ENCODE measurements around the gene LRRC47.
"Not testable (repeated sequence)": the region's sequence is repeated elsewhere in the genome, so short reads cannot be mapped to it uniquely, and the experiment has no call there.

The LRRC47 gene

DNA sequence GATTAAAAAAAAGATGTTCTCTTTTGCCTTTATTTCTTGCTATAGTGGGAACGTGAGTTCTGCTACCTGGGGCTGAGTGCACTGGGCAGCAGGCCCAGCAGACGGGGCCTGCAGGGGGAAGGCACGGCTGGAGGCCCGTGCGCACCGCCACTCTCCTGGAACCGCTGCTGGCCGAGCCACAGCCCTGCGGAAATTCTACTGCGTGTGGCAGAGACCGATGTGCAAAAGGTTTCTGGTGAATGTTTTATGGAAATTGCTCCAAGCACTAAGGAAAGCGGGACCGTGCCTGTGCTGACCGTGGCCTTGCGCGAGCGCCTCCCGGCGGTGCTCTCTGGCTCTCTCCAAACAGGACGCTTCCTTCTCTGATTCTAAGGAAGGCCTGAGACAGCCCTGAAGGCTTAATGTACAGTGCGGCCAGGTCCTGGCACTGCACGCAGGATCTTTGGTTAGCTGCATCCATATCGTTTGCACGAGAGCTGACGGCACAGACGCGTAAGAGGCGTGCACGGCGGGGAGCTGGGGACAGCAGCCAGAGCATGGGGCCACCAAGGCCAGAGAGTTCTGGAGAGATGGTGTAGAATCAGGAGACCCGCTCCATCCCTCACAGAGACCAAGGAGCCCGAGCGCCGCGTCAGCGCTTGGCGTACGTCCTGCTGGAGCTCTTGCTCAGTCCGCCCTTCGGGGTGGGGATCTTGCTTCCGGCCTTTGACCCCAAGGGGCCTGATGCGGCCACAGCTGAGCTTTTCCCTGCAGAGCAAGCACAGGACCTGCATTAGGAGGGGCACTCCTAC, 18.7 kb upstream of the LRRC47 start:
- DNase-seq (ENCODE audit: low spot score) = no peak

DNA sequence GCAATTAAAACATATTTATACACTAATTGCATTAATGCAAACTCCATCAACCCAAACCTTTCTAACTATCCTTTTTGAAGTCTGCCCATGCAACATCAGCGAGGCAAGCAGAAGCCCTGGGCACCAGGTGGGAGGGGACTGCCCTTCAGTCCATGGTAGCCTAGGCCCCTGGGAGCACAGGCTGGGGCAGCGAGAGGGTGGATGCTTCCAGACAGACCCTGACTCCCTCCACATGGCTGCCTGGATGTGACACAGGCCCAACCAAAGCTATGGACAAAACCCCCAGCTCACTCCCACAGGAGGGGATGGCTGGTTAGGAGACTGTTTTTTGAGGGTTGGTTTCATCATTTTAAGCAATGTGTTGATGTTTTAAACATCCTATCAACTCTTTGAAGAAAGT, 17.8 kb upstream of the LRRC47 start:
- DNase-seq (ENCODE audit: low spot score) = no peak

DNA sequence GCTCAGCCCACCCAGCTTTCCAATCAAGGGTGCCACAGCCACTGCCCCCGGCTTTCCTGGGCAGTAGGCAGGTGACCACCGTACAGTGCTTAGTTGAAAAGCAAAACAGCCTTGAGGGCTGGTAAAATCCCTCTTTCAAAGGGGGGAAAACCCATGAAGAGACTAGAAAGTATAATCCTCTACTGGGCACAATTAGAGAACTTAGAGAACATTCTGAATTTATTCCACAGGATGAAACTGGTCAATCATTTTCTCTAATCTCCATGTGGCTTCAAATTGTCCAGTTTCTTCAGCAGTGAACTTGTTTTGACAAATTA, 15.3 kb upstream of the LRRC47 start:
- no peak for DNase-seq (ENCODE audit: low spot score)

DNA sequence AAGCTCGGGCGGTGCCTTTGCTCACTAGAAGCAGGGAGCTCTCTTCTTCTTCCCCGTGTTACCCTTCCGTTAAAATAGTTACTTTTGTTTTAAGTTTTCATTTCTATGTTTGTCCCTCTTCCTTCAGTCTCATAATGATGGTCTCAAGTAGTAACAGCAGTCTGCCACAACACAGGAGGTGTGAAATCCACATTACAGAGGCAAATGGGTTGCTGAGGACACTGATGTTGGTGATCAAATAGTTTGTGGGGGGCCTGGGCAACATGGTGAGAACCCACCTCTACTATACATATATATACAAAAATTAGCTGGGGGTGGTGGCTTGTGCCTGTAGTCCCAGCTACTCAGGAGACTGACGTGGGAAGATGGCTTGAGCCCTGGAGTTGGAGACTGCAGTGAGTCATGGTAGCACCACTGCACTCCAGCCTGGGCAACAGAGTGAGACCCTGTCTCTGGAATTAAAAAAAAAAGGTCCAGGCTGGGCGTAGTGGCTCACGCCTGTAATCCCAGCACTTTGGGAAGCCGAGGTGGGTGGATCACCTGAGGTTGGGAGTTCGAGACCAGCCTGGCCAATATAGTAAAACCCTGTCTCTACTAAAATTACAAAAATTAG, 14.0 kb upstream of the LRRC47 start:
- DNase-seq (ENCODE audit: low spot score) = not testable (repeated sequence)

DNA sequence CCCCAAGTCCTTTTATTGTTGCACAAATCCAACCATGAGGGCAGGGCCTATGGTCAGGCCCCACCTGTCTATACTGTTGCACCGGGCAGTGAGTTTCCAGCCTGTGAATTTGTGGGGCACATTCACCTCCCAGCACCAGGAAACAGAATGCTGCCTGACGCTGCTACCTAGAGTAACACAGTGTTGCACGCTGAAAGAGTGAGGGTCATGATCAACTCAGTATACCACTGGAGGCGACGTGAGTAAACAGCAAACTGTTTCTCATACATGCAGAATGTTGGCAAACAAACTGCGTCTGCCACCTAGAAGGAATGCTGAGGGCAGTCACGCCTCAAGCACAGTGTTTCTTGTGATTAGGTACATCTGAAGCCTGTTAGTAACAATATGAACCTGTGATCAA, 13.4 kb upstream of the LRRC47 start:
- DNase-seq (ENCODE audit: low spot score) = no peak

DNA sequence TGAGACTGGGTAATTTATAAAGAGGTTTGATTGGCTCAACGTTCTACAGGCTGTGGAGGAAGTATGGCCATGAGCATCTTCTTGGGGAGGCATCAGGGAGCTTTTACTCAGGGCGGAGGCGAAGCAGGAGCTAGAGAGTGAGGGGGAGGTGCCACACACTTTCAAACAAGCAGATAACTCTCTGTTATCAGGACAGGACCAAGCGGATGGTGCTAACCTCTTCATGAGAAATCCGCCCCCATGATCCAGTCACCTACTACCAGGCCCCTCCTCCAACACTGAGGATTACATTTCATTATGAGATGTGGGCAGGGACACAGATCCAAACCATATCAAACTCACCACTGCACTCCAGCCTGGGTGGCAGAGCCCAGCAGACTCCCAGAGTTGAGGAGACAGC, 11.5 kb upstream of the LRRC47 start:
- DNase-seq (ENCODE audit: low spot score) = no peak

DNA sequence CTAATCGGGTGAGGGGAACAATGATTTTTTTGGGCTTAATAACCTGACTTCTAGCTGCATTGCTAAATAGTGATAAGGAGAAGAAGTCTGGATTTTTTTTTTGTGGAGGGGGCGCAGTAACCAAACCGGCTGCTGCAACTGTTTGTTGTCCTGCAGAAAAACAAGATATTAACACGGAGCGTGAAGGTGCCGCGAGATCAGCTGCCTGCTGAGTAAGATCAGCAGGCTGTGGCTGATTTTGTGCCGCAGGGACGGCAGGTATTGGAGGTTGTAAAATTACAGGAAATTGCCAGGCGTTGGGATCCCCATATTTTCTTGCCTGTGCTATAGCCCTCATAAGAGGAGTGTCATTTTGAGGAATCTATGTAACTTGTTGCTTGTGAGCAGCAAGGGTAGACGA, 8.7 kb upstream of the LRRC47 start:
- no peak for DNase-seq (ENCODE audit: low spot score)

DNA sequence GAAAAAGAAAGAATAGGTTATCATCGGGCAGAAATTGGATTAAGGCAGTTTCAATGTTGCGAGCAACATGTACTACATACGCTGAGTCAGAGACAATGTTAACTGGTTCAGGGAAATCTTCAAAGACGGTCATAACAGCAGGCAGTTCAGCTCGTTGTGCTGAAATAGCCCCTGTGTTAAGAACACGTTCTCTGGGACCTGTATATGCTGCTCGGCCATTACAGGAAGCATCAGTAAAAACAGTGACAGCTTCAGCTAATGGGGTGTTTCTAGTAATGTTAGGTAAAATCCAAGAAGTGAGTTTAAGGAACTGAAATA, 8.3 kb upstream of the LRRC47 start:
- not testable (repeated sequence) for DNase-seq (ENCODE audit: low spot score)

DNA sequence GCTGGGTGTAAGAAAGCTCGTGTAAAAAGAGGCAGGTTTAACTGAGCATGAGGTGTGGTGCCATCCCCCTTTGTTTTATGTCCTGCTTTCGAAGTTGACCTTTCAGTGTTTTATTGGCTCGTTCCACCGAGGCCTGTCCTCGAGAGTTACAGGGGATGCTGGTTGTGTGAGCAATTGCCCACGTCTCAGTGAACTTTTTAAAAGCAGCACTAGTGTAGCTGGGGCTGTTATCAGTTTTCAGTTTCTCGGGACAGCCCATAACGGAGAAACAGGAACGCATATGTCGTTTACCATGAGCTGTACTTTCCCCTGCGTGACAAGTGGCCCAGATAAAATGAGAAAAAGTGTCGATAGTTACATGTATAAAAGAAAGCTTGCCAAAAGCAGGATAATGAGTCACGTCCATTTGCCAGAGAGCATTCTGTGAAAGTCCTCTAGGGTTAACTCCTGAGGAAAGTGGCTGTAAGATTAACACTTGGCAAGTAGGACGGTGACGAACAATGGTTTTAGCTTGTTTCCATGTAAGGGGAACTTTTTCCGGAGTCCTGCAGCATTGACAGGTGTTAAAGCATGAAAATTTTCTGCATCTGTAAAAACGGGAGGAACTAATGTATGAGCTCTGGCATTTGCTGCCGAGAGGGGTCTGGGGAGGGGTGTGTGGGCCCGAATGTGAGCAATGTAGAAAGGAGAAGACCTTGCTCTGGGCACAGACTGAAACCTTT, 7.8 kb upstream of the LRRC47 start:
- DNase-seq (ENCODE audit: low spot score) = no peak

DNA sequence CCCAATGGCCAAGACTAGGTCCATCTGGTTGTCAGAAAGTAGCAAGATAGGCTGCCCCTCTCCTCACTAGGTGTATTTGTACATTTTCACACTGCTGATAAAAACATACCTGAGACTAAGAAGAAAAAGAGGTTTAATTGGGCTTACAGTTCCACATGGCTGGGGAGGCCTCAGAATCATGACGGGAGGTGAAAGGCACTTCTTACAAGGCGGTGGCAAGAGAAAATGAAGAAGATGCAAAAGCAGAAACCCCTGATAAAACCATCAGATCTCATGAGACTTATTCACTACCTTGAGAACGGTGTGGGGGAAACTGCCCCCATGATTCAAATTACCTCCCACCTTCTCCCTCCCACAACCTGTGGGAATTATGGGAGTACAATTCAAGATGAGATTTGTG, 4.5 kb upstream of the LRRC47 start:
- DNase-seq (ENCODE audit: low spot score) = not testable (repeated sequence)

DNA sequence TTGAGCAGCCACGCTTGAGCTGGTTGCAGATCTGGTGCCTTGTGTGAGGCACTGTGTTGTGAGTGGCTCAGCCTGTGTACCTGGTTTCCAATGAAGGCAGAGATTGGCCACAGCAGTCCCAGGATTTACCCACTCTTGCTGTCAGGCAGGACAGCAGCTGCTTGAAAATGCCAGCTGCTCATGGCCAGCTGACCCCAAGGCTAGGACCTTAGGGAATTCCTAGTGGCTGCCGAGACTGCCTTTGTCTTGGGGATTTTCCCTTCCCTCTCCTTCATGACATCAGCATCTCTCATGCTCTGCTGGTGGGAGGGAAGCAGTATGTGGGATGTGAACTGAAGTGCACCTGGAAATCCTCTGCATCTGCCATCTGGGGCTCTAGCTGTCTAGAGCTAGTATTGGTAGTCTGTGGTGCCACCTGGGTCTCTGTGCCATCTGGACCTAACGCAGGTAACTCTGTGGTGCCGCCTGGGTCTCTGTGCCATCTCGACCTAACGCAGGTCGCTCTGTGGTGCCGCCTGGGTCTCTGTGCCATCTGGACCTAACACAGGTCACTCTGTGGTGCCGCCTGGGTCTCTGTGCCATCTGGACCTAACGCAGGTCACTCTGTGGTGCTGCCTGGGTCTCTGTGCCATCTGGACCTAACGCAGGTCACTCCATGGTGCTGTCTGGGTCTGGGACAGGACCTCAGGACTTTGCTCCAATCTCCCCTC, 3.8 kb upstream of the LRRC47 start:
- no peak for DNase-seq (ENCODE audit: low spot score)

DNA sequence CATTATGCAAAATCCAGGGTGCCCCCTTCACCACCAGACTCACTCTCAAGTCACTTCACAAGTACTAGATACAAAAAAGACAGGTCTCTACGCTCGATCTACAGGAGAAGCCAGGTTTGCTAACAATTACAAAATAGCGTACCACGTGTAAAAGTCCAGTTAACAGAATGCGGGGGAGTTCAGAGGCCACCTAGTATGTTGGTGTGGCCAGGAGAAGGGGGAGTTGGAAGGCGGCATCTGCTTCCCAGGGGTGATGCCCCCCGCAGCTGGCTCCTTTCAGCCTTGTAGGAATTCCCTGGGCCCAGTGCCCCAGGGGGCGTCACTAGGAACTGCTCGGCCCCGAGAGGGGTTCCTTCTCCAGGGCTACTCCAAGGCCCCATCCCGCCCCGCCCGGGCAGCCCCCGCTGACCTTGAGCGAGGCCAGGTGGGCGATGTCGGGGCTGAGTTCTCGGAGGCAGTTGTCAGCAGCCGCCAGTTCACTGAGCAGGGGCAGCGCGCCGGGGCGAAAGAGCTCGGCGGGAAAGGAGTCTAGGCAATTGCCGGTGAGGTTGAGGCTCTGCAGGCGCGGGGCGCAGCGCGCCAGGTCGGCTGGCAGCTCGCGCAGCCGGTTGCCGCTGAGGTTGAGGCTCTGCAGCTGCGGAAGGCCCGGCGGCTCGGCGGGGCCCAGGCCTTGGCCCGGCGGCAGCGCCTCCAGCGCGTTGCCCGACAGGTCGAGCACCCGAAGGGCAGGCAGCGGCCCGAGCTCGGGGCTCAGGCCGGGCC, 664 bp downstream of the LRRC47 start:
- peak; percentile 7 for DNase-seq (ENCODE audit: low spot score)

DNA sequence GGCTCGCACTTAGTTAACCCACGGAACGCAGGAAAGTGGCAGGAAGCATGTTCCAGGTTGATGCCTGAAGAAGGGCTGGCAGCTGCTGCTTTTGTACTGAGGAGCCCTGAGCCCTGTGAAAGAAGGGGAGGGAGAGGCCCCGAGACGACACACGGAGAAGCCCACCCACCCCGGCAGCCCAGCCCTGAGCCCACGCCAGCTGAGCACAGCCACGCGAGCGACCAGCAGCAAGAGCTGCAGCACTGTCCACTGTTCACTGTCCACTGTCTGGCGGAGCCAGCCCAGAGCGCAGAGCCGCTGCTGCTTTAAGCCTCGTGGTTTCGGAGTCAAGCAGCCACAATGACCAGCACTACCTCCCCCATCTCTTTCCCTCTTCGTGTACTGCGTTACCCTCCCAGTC, 5.3 kb downstream of the LRRC47 start:
- DNase-seq (ENCODE audit: low spot score) = no peak

DNA sequence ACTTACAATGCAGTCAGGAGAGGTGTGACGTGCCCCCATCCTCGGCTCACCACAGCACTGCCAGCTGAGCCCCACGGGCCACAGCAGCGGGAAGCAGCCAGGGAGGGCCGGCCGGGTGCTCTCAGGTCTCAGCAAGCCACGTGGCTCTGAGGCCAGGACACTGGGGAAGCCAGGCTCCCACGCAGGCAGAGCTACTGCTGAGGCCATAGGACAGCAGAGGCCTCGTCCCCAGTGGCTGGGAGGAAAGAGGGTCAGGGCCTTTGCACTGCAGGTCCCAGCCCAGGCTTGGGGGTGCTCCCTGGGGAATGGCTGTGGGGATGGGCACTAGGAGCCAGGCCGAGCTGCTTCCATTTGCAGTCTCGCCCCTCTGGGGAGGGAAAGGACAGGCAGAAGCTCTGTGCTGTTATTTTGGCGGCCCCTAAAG, 5.8 kb downstream of the LRRC47 start:
- DNase-seq (ENCODE audit: low spot score) = no peak

DNA sequence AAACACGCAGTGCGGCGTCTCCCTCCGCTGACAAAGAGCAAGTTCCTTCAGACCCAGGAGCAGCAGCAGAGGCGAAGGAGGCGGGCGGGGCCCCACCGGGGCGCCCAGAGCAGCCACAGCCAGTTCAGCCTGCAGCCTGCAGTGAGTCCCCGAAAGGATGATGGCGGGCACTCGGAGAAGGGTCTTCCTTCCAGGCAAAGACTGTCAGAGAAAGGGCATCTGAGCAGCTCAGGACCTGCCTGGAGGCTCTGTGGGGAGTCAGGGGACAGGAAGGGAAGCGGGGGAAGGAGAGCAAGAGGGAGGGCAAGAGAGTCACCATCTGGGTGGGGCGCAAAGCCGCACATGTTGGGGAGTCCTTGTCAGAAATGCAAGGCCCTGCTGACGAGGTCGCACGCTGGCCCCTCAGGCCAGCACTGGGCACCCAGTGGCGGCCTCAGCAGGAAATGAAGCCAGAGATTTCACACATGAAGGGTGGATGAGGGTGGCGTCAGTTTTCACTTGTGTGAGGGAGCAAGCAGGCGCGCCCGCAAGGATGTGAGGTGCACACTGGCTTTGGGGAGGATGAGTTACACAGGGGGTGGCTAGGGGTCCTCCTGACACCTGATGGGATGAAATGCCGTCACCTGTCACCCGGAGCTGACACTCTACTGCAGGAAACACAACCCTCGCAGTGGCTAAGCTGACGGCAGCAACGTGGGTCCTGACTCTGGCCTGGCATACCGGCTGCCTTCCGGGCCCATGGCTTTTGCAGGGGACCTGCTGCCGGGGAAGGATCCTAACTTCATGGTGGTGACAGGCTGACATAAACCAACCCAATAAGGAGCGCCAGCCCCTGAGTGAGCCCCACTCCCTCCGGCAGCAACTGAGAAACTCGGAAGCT, 6.6 kb downstream of the LRRC47 start:
- no peak for DNase-seq (ENCODE audit: low spot score)

DNA sequence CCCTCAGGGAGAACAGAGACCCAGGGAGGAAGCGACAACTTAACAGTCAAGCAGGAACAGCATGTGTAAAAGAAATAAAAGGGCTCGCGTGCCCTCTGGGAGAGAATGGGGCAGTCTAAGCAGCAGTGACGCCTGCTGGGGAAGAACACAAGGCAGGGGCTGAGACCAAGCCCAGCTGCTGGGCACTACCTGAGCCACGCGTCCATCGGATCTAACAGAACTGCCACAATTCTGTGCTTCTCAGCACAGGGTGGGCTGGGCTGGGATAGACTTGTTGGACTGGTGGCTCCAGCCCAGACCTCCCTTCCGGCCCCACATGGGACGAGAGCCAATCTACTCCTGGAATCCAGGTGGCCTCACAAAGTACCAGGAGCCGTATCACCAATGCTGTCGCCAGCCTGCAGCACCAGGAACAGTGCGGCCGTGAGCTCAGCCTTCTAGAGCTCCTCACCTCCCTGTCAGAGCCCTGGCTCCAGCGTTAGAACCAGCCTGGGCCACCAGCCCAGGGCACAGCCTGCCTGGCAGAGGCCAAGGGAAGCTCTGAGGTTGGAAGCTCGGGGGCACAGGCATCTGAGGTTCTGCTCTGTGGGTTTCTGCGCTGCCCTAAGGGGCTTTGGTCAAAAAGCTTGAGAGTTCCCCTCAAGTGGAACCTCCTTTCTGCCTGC, 7.4 kb downstream of the LRRC47 start:
- DNase-seq (ENCODE audit: low spot score) = no peak

DNA sequence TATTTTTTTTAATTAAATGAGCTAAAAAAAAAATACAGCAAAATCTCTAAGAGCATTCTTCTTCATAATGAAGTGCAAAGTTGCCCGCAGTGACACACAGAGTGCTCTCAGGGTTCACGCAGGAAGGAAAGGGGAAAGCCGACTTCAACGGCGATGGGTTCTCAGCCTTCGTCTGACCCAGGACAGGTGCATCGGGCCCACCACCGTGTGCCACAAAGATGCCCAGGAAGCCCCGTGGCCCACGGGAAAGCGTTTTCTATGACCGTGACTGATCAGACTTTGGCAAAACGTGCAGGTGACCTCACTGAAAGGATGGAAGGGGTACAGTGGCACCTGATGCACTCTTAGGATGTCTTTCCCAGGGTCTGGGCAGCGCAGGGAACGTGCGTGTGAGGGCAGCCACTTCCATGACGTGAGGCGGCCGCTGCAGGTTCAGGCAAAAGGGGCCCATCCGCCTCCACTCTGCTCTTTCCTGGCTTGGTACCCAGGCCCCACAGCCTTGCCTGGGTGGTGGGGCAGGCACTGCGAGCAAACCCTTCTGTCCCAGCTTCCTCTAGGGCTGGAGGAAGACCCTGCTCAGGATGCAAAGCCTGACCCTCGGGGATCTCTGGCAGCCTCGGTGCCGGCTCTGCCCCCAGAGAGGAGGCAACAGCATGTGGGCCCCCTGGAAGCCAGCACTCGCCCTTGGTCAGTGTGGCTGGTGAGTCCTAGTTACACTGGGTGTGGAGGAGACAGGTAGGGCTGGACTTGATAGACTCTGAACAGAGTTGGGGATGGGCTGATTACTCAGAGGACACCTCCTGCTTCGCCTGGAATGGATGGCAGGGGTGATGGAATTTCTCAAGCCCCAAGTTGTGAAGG, 8.3 kb downstream of the LRRC47 start:
- no peak for DNase-seq (ENCODE audit: low spot score)

DNA sequence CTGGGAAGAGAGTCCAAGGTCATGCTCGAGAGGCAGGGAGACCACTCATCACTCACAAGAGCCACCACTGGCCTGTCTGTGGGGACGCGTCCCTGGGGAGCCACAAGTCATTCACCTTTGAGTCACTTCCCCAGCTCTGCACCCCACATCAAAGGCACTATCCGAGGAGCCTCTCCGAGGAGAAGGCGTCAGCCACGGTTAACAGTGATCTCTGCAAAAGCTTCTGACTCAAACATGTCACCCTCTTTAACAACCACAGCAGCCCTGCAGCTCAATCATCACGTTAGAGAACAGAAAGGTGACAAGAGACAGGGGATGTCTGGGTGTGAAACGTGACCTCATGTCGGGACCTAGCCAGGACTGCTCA, 9.0 kb downstream of the LRRC47 start:
- DNase-seq (ENCODE audit: low spot score) = no peak

DNA sequence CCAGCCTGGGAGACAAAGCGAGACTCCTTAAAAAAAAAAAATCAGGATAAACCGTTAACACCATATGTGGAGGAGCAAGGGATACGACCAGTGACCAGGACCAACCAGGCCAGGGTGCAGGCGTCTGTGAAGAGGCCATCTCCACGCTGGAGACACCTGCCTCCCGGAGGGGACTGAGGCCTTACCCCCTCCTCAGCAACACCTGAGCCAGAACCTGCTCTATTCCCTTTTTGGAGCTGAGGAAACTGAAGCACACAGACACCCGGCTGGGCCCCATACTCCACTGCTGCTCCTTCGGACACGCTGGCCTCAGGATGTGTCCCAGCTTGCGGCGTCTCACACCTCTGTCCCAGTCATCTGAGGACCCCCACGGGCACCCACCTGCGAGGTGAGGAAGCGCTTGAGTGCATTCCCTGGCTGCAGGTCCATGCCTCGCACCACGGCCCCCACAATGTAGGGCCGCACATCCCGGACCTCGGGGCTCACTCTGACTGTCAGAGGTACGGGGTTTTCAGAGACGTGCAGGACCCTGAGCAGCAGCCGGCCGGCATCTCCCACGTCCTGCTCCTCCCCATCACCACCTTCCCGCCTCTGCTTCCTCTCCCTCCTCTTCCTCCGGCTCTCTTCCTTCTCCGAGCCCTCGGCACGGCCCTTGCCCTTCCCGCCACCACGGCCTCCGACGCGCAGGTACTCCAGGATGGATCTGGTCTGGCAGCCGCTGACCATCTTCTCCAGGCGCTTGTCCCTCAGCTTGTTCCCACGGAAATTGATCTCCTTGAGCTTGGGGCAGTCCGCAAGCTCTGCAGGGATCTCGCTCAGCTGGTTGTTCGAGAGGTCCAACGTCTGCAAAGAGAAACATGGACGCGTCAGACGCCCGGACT, 9.6 kb downstream of the LRRC47 start:
- no peak for DNase-seq (ENCODE audit: low spot score)
